HG02623 (cell line): Measurements from ENCODE around the gene ABCC5.
"Not testable (repeated sequence)": the region's sequence is repeated elsewhere in the genome, so short reads cannot be mapped to it uniquely, and the experiment has no call there.

Experiments used
- ATAC-seq: cut with Tn5 transposase; IDR thresholded peaks from one replicate; pipeline ENCODE4 v1.9.1; 2021; ENCODE audit warnings: moderate library complexity; ENCODE audit not compliant: unreplicated experiment

Gene ABCC5

GRCh38 chr3:184017672-184018423 is at the start of gene ABCC5:
TSS of gene ABCC5 (minus strand) at chr3:184017884. CDS start at chr3:184014392, 3,492 bp downstream.
- peak; percentile 97 for ATAC-seq

GRCh38 chr3:184066211-184066610 is 48.5 kb upstream of the ABCC5 start:
- ATAC-seq, result no peak

GRCh38 chr3:184062637-184063036 is 45.0 kb upstream of the ABCC5 start:
- no peak for ATAC-seq

- ATAC-seq, result no peak
Measured at GRCh38 chr3:184059424-184059823, 41.7 kb upstream of the ABCC5 start.

GRCh38 chr3:184058029-184058428 is 40.3 kb upstream of the ABCC5 start:
- no peak for ATAC-seq

DNA sequence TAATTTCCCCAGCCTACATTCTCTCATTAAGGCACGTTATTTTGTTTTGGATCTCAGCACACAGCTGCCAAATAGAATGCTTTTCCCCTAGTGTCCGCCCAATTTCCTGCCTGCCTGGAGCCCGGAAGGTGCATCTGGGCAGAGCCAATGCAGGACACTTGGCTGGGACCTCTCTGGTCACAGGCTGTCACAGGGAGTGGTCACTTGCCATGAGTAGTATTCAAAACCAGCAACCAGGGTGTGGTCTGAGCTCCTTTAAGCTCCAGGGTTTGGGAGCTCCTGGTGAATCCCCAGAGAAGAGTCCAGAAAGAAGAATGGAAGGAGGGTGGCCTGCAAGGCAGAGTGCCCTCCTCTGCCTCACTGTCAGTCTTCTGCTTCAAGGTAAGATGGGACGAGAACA is 35.1 kb upstream of the ABCC5 start, which contains the start of gene HTR3C:
Gene HTR3C (plus strand): TSS at position 281 of the 400 bp plus-strand sequence. CDS start 34 bp downstream, at position 315.
- ATAC-seq, result no peak

DNA sequence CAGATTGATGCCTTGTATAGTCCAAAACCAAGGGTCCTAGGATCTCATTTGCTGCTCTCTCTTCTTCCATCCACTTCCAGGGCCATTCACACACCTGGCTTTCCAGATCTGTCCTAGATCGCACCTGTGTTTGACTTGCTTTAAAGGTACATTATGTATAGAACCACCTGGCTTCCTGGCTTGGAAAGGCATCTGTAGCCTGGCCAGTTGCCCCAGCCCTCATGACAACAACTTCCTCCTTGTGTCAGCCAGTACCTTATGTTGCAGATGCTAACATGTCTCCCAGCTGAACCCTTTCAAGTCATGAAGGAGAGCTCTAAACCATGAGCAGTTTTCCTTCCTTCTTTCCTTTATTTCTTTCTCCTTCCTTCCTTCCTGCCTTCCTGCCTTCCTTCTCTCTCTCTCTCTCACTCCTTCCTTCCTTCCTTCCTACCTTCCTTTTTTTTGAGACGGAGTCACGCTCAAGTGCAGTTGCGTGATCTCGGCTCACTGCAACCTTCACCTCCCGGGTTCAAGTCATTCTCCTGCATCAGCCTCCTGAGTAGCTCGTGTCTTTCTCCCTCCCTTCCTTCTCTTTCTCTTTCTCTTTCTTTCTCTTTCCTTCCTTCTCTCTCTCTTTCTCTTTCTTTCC is 32.6 kb upstream of the ABCC5 start:
- no peak for ATAC-seq

- no peak for ATAC-seq
Measured at GRCh38 chr3:184045995-184046394, 28.3 kb upstream of the ABCC5 start.

- ATAC-seq, result no peak
Measured at GRCh38 chr3:184042617-184043016, 24.9 kb upstream of the ABCC5 start.

- no peak for ATAC-seq
Measured at GRCh38 chr3:184040010-184040409, 22.3 kb upstream of the ABCC5 start.

GRCh38 chr3:184039414-184039813 is 21.7 kb upstream of the ABCC5 start:
- ATAC-seq, result no peak

DNA sequence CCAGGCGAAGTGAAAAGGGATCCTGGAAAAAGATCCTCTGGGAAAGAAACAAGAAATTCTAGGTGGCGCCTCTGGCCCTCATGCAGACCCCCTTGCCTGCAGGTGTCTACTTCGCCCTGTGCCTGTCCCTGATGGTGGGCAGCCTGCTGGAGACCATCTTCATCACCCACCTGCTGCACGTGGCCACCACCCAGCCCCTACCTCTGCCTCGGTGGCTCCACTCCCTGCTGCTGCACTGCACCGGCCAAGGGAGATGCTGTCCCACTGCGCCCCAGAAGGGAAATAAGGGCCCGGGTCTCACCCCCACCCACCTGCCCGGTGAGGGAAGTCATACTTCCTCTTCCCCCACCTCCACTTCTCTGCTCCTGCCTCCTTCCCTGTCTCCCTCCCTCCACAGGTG is 20.6 kb upstream of the ABCC5 start:
- ATAC-seq, result not testable (repeated sequence)

DNA sequence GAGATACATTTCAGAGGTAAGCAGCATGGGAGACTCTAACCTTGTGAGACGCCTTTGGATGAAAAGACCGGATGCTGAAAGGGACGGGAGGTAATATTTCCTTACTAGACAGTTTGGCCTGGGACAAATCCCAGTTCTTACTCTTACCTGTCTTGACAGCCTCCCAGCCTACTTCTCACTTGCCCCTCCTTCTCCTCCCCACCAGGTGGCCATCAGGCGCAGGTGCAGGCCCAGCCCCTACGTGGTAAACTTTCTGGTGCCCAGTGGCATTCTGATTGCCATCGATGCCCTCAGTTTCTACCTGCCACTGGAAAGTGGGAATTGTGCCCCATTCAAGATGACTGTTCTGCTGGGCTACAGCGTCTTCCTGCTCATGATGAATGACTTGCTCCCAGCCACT is 20.1 kb upstream of the ABCC5 start:
- ATAC-seq, result no peak

GRCh38 chr3:184031187-184031792 is 13.6 kb upstream of the ABCC5 start, which contains the start of gene HTR3D:
TSS of gene HTR3D (plus strand) at chr3:184031742. CDS start at chr3:184031742, 0 bp downstream.
- no peak for ATAC-seq

- ATAC-seq, result no peak
Measured at GRCh38 chr3:184030536-184030935, 12.9 kb upstream of the ABCC5 start.

DNA sequence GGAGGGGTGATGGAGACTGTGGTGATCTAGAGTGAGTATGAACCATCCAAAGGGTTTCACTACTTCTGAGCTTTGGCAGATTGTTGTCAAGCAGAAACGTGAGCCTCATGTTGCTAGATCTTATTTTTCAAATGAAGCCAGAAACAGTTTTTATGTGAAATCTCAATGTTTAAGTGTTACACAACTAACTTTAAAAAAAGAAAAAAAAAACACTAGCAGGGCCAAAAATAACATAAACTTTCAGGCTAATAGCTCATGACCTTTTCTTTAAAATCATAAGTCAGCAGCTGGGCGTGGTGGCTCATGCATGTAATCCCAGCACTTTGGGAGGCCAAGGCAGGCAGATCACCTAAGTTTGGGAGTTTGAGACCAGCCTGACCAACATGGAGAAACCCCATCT is 11.8 kb upstream of the ABCC5 start:
- ATAC-seq, result no peak

GRCh38 chr3:184028275-184028890 is 10.7 kb upstream of the ABCC5 start:
- not testable (repeated sequence) for ATAC-seq

DNA sequence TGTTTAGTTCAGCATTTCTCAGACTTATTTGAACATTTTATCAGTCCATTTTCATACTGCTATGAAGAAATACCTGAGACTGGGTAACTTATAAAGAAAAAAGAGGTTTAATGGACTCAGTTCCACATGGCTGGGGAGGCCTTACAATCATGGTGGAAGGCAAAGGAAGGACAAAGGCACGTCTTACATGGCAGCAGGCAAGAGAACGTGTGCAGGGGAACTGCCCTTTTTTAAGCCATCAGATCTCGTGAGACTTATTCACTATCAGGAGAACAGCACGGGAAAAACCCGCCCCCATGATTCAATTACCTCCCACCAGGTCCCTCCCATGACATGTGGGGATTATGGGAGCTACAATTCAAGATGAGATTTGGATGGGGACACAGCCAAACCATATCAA is 7.6 kb upstream of the ABCC5 start:
- ATAC-seq, result not testable (repeated sequence)

GRCh38 chr3:184022323-184022722 is 4.6 kb upstream of the ABCC5 start:
- no peak for ATAC-seq

GRCh38 chr3:184018424-184018973 is 815 bp upstream of the ABCC5 start:
- no peak for ATAC-seq
